OCI-LY7 (cell line): Measurements from ENCODE around the gene RNF222. TPM values are rescaled to one million over a fixed set of nuclear protein-coding genes. Genes with fewer than 3 reads are reported as not detected.

ENCODE experiments used
- Bru-seq: library from RNA; stranded (reverse); fragments of 400-500 nt; gene quantifications from one replicate; lab custom pipeline; 2021; lab: Mats Ljungman, UMichigan
- BruChase-seq, 2 experiments: library from RNA; stranded (reverse); fragments of 400-500 nt; gene quantifications; one replicate each; lab custom pipeline; 2021; lab: Mats Ljungman, UMichigan
- BruUV-seq: library from RNA; stranded (reverse); fragments of 400-500 nt; replicated peaks from 2 replicates; lab custom pipeline; 2021; lab: Mats Ljungman, UMichigan
- CTCF ChIA-PET: fragments of 300-600 bp; sonication (Branson Sonifier 250); formaldehyde crosslinking; loops from one replicate; lab custom pipeline; 2022; ENCODE audit warnings: antibody characterized with exemption; ENCODE audit not compliant: unreplicated experiment; lab: Charles Lee
- POLR2A ChIA-PET: fragments of 300-600 bp; sonication (Branson Sonifier 250); formaldehyde crosslinking; loops from one replicate; lab custom pipeline; 2022; ENCODE audit warnings: antibody characterized with exemption; lab: Charles Lee
- DNase-seq: peaks from one replicate; pipeline ENCODE4 v3.0.0-alpha.2; 2015; ENCODE audit warnings: low spot score
- H2AFZ ChIP-seq: fragments of 200-600 bp; sonication (generic), shearing (Covaris generic); 2 replicates; pipeline ENCODE4 v1.6.1; 2014; ENCODE audit warnings: mild to moderate bottlenecking, antibody characterized with exemption, low read length, moderate library complexity
- H3K27ac ChIP-seq: fragments of 200-600 bp; sonication (generic); 2 replicates; pipeline ENCODE4 v1.5.1; 2014; ENCODE audit warnings: mixed run types, low read depth, mild to moderate bottlenecking, moderate library complexity, low read length, inconsistent platforms; ENCODE audit not compliant: poor library complexity, severe bottlenecking
- H3K36me3 ChIP-seq: fragments of 200-600 bp; sonication (generic); 2 replicates; pipeline ENCODE4 v1.6.1; 2014; ENCODE audit warnings: mild to moderate bottlenecking, antibody characterized with exemption, low read length, moderate library complexity, mixed read lengths; ENCODE audit not compliant: insufficient read depth
- H3K4me1 ChIP-seq: fragments of 200-600 bp; sonication (generic); 2 replicates; pipeline ENCODE4 v1.5.1; 2014; ENCODE audit warnings: mild to moderate bottlenecking, low read length; ENCODE audit not compliant: insufficient read depth, poor library complexity, severe bottlenecking
- H3K4me2 ChIP-seq: fragments of 200-600 bp; sonication (generic); 2 replicates; pipeline ENCODE4 v1.6.1; 2014; ENCODE audit warnings: mild to moderate bottlenecking, low read length
- H3K4me3 ChIP-seq: fragments of 200-600 bp; sonication (generic); 2 replicates; pipeline ENCODE4 v1.5.1; 2014; ENCODE audit warnings: mild to moderate bottlenecking, low read depth, low read length; ENCODE audit not compliant: poor library complexity, severe bottlenecking
- H3K79me2 ChIP-seq: fragments of 200-600 bp; sonication (generic); 2 replicates; pipeline ENCODE4 v1.6.1; 2016; ENCODE audit warnings: low read depth, mild to moderate bottlenecking, low read length, moderate library complexity, mixed read lengths; ENCODE audit not compliant: insufficient read depth
- H3K9me2 ChIP-seq: fragments of 200-600 bp; sonication (generic); 2 replicates; pipeline ENCODE4 v1.6.1; 2016; ENCODE audit warnings: mild to moderate bottlenecking, low read length, mixed read lengths; ENCODE audit not compliant: insufficient read depth
- H3K9me3 ChIP-seq: fragments of 200-600 bp; sonication (generic); 2 replicates; pipeline ENCODE4 v1.6.1; 2014; ENCODE audit warnings: mild to moderate bottlenecking, mixed run types, low read length, mixed read lengths
- H4K20me1 ChIP-seq: fragments of 200-600 bp; sonication (generic); 2 replicates; pipeline ENCODE4 v1.6.1; 2014; ENCODE audit warnings: mild to moderate bottlenecking, antibody characterized with exemption, low read length, moderate library complexity, mixed read lengths; ENCODE audit not compliant: insufficient read depth
- CTCF ChIP-seq: fragments of 200-600 bp; sonication (generic); conservative IDR thresholded peaks from 2 replicates; pipeline ENCODE4 v1.5.1; 2014; ENCODE audit warnings: mild to moderate bottlenecking, antibody characterized with exemption, low read length, moderate library complexity, mixed read lengths
- EZH2phosphoT487 ChIP-seq: fragments of 200-600 bp; sonication (generic); IDR thresholded peaks from 2 replicates; pipeline ENCODE4 v1.6.1; 2018; ENCODE audit warnings: low read depth, borderline replicate concordance, mild to moderate bottlenecking, mixed run types, antibody characterized with exemption, low read length, moderate library complexity, mixed read lengths
- intact Hi-C: fragments of 100-400 bp; cut with micrococcal nuclease; formaldehyde crosslinking; loops from one replicate; pipeline ENCODE4 v1.10.0; 2022; ENCODE audit not compliant: unreplicated experiment
- long read RNA-seq: library from polyadenylated mRNA; stranded (forward); transcript quantifications from one replicate; pipeline ENCODE4 v2.0.0, GENCODE V29; 2022
- total RNA-seq, 2 experiments: library from RNA; depleted of rRNA in 1 of 2; stranded (reverse); fragments of >200 nt in 1 of 2; shearing (Covaris generic) in 1 of 2; gene quantifications; 2 replicates each; pipeline ENCODE4 v1.2.3, GENCODE V29; 2014 to 2022

RNF222 gene, protein sequence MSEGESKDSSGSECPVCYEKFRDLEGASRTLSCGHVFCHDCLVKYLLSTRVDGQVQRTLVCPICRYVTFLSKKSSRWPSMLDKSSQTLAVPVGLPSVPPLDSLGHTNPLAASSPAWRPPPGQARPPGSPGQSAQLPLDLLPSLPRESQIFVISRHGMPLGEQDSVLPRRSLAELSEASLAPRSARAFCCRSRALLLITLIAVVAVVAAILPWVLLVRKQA
- 0.06 TPM in 1 of 2 replicates, not detected in the other for total RNA-seq (2014; rRNA removed; shearing (Covaris generic))
- 0.15 TPM in 2 replicates for total RNA-seq (2022)
- not detected for Bru-seq, nascent RNA
- BruChase-seq, experiment 1, labeled RNA remaining after a 6-hour chase = percentile 15 among the genes with signal in this experiment
- BruChase-seq, experiment 2, labeled RNA remaining after a 2-hour chase = percentile 18 among the genes with signal in this experiment
- long read RNA-seq, partial matches to known transcripts = 0 of 2 reads
- long read RNA-seq, other reads (novel, unspliced or antisense) = 2 of 2 reads

DNA sequence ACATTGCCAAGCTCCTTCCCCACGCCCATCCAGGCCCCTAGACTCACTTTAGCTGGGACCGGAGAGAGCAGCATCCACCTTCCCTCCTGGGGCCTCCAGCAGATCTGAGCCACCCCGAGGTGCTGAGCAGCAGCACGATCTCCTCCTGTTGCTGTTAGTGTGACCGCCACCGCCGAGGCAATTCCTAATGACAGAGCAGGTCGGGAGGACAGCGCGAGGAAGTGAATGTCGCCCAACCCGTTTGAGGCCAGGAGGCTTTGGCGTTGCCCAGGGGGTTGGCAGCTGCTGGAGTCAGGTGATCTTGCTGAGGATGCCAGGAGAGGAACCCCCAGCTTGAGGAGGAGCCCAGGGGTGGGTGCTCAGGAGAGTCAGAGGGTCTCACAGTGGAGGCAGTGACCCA is at the start of gene RNF222:
Gene RNF222, minus strand, starts transcription at position 192 of the 400 bp plus-strand sequence. CDS start 4,366 bp downstream, outside the sequence.
- H3K4me1 ChIP-seq = peaks cover 12% of the 10 kb centered on the region
- H3K79me2 ChIP-seq = no peaks in the 10 kb centered on the region
- CTCF ChIA-PET = no interaction called here
- no peaks in the 10 kb centered on the region for H4K20me1 ChIP-seq
- H2AFZ ChIP-seq = no peak within 1 kb of the TSS
- no peak for DNase-seq
- no peaks in the 10 kb centered on the region for H3K9me3 ChIP-seq
- H3K4me3 ChIP-seq = no peak within 1 kb of the TSS
- H3K4me2 ChIP-seq = no peak within 1 kb of the TSS
- POLR2A ChIA-PET = interaction anchor here (0.6 to 1.0 kb wide), 2 partner anchors 12 to 46 kb away, joined by 3 read pairs; no protein-coding TSS in a partner anchor
- no TSS peak for BruUV-seq
- TF ChIP-seq CTCF (no peak), EZH2phosphoT487 (no peak)
- H3K27ac ChIP-seq = no peak within 1 kb of the TSS
- H3K36me3 ChIP-seq = no peaks in the 10 kb centered on the region
- intact Hi-C loops = no loop called here
- no peaks in the 10 kb centered on the region for H3K9me2 ChIP-seq

DNA sequence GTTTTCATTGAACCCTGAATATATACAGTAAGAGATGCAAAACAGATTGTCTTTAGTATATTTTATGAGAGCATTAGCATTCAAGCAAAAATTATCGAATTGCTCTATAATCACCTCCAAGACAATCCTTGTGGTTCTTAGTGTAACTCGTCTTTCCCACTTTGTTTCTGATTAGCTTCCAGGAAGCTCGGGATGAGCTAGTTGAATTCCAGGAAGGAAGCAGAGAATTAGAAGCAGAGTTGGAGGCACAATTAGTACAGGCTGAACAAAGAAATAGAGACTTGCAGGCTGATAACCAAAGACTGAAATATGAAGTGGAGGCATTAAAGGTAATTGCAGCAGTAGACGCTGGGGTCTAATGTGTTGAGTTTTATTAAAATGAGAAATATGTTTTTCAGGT is 47.9 kb upstream of the RNF222 start:
- POLR2A ChIA-PET = interaction anchor here (1.2 kb wide), 1 partner anchor 8 kb away, joined by 3 read pairs; no protein-coding TSS in a partner anchor
- no peaks in the 10 kb centered on the region for H3K9me2 ChIP-seq
- H3K27ac ChIP-seq = no peak overlapping the region
- H3K4me3 ChIP-seq = no peak overlapping the region
- peaks cover 62% of the 10 kb centered on the region for H3K36me3 ChIP-seq
- no TSS peak for BruUV-seq
- intact Hi-C loops = no loop called here
- CTCF ChIA-PET = no interaction called here
- no peak for DNase-seq
- no peaks in the 10 kb centered on the region for H4K20me1 ChIP-seq
- peaks cover 27% of the 10 kb centered on the region; the same call in 1 of the 2 replicates for H3K79me2 ChIP-seq
- H3K4me2 ChIP-seq = no peak overlapping the region
- H2AFZ ChIP-seq = no peak overlapping the region
- TF ChIP-seq EZH2phosphoT487 = no peak
- H3K9me3 ChIP-seq = no peaks in the 10 kb centered on the region
- peaks cover 5% of the 10 kb centered on the region for H3K4me1 ChIP-seq

DNA sequence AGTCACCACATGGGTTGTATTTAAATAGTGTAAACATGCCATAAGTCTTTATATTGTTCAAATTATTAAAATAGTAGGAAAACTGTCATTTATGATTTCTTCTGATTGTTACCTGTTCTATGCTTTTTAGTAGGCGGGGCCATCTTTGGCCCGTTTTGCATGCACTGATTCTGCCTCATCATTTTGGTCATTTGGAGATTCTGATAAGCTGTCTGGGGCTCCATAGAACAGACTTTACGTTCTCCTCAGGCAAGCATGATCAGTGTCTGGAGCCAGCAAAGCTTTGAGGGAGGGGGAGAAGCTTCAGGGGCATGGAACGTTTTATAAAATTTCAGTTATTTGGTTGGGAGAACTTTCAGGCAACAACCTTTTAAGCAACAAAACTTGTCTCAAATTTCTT is 46.9 kb upstream of the RNF222 start:
- Histone ChIP-seq H3K36me3 (peaks cover 59% of the 10 kb centered on the region), H3K4me3 (no peak overlapping the region), H3K27ac (no peak overlapping the region), H3K4me2 (no peak overlapping the region), H3K4me1 (peaks cover 5% of the 10 kb centered on the region), H4K20me1 (no peaks in the 10 kb centered on the region), H2AFZ (no peak overlapping the region), H3K9me2 (no peaks in the 10 kb centered on the region), H3K79me2 (peaks cover 37% of the 10 kb centered on the region; the same call in 1 of the 2 replicates), H3K9me3 (no peaks in the 10 kb centered on the region)
- DNase-seq = no peak
- intact Hi-C loops = no loop called here
- ChIA-PET POLR2A (no interaction called here), CTCF (no interaction called here)
- no peak for TF ChIP-seq EZH2phosphoT487
- TF ChIP-seq CTCF = no peak
- no TSS peak for BruUV-seq
